Nephron progenitor cell (in vitro differentiated cells): ENCODE measurements around the gene CCDC88C.
A peak's percentile ranks its signal among the peaks of the same experiment; 100 is the strongest.

Source experiments
- DNase-seq: peaks from one replicate; pipeline ENCODE4 v3.0.0; 2021
- H3K27ac Mint-ChIP-seq: 2 replicates; pipeline ENCODE4 v1.8.0; 2021; ENCODE audit warnings: mild to moderate bottlenecking, moderate library complexity, mixed read lengths
- H3K27me3 Mint-ChIP-seq: 2 replicates; pipeline ENCODE4 v1.8.0; 2021; ENCODE audit warnings: mild to moderate bottlenecking, low read depth, mixed read lengths; ENCODE audit not compliant: poor library complexity
- H3K36me3 Mint-ChIP-seq: 2 replicates; pipeline ENCODE4 v1.8.0; 2021; ENCODE audit warnings: low read depth, mixed read lengths
- H3K4me1 Mint-ChIP-seq: 2 replicates; pipeline ENCODE4 v1.8.0; 2021; ENCODE audit warnings: mixed read lengths
- H3K4me3 Mint-ChIP-seq: 2 replicates; pipeline ENCODE4 v1.8.0; 2021; ENCODE audit warnings: mild to moderate bottlenecking, moderate library complexity, mixed read lengths
- H3K9me3 Mint-ChIP-seq: 2 replicates; pipeline ENCODE4 v1.8.0; 2021; ENCODE audit warnings: mild to moderate bottlenecking, moderate library complexity, mixed read lengths
- CTCF ChIP-seq: fragments of 200-600 bp; sonication (generic); IDR thresholded peaks from 2 replicates; pipeline ENCODE4 v1.5.0; 2021; ENCODE audit warnings: antibody characterized with exemption

CCDC88C gene

GRCh38 chr14:91315844-91316267, 101.8 kb downstream of the CCDC88C start:
- Mint-ChIP-seq H3K9me3 (peaks cover 14% of the 10 kb centered on the region), H3K4me1 (peaks cover 7% of the 10 kb centered on the region), H3K4me3 (no peak overlapping the region), H3K27me3 (no peaks in the 10 kb centered on the region), H3K27ac (no peak overlapping the region), H3K36me3 (peaks cover 85% of the 10 kb centered on the region)
- no peak for DNase-seq
- no peak for TF ChIP-seq CTCF

GRCh38 chr14:91313852-91314251, 103.8 kb downstream of the CCDC88C start:
- Mint-ChIP-seq H3K27me3 (no peaks in the 10 kb centered on the region), H3K27ac (no peak overlapping the region), H3K4me3 (no peak overlapping the region), H3K4me1 (peaks cover 7% of the 10 kb centered on the region), H3K36me3 (peaks cover 81% of the 10 kb centered on the region), H3K9me3 (peaks cover 14% of the 10 kb centered on the region)
- TF ChIP-seq CTCF = no peak
- no peak for DNase-seq

GRCh38 chr14:91313154-91313850, 104.3 kb downstream of the CCDC88C start:
- Mint-ChIP-seq H3K27me3 (no peaks in the 10 kb centered on the region), H3K36me3 (peaks cover 80% of the 10 kb centered on the region), H3K9me3 (peaks cover 14% of the 10 kb centered on the region), H3K27ac (no peak overlapping the region), H3K4me1 (peaks cover 7% of the 10 kb centered on the region), H3K4me3 (no peak overlapping the region)
- no peak for DNase-seq
- no peak for TF ChIP-seq CTCF

GRCh38 chr14:91311284-91311662, 106.3 kb downstream of the CCDC88C start:
- no peak for DNase-seq
- no peaks in the 10 kb centered on the region for H3K27me3 Mint-ChIP-seq
- H3K27ac Mint-ChIP-seq = no peak overlapping the region
- TF ChIP-seq CTCF = no peak
- peaks cover 7% of the 10 kb centered on the region for H3K4me1 Mint-ChIP-seq
- H3K4me3 Mint-ChIP-seq = no peak overlapping the region
- H3K9me3 Mint-ChIP-seq = peaks cover 14% of the 10 kb centered on the region
- H3K36me3 Mint-ChIP-seq = peaks cover 79% of the 10 kb centered on the region

GRCh38 chr14:91310606-91311283, 106.9 kb downstream of the CCDC88C start:
- no peaks in the 10 kb centered on the region for H3K27me3 Mint-ChIP-seq
- peaks cover 14% of the 10 kb centered on the region for H3K9me3 Mint-ChIP-seq
- no peak for DNase-seq
- no peak for TF ChIP-seq CTCF
- peaks cover 7% of the 10 kb centered on the region for H3K4me1 Mint-ChIP-seq
- no peak overlapping the region for H3K4me3 Mint-ChIP-seq
- H3K36me3 Mint-ChIP-seq = peaks cover 79% of the 10 kb centered on the region
- H3K27ac Mint-ChIP-seq = peak overlapping the region; percentile 72
